Left colon (tissue), 2 donors: Measurements from ENCODE around the gene SPNS3. TPM values are rescaled to one million over a fixed set of nuclear protein-coding genes. Genes with fewer than 3 reads are reported as not detected.

ENCODE experiments used
- ATAC-seq: fragments of 200-7000 bp; cut with Tn5 transposase; one replicate; pipeline ENCODE4 v1.9.1; 2020; ENCODE audit warnings: mild to moderate bottlenecking, moderate library complexity
- DNase-seq, 2 donors: peaks; one replicate each; pipeline ENCODE4 v3.0.0-alpha.2; 2020
- intact Hi-C, 2 donors: fragments of 100-400 bp; cut with DNase I in 1 of 2; cut with micrococcal nuclease in 1 of 2; formaldehyde crosslinking; loops; one replicate each; pipeline versions ENCODE4 v1.11.2 to v1.14.0; 2022; cut with DNase I, micrococcal nuclease
- total RNA-seq, 2 donors: library from RNA; stranded (reverse); fragmentation: NEBNext Ultra II Directional; extraction: Animal tissue kit (Norgen Biotek cat#: 25700); gene quantifications; one replicate each; pipeline ENCODE4 v1.2.1, GENCODE V29; 2021
- donor health status: DM: no; HTN: no; CAD: no.
- donor health status: DM: yes; HTN: yes; CAD: no.

The SPNS3 gene
- total RNA-seq, 2 donors from 2014 or later, result 0.50 to 0.89 TPM

DNA sequence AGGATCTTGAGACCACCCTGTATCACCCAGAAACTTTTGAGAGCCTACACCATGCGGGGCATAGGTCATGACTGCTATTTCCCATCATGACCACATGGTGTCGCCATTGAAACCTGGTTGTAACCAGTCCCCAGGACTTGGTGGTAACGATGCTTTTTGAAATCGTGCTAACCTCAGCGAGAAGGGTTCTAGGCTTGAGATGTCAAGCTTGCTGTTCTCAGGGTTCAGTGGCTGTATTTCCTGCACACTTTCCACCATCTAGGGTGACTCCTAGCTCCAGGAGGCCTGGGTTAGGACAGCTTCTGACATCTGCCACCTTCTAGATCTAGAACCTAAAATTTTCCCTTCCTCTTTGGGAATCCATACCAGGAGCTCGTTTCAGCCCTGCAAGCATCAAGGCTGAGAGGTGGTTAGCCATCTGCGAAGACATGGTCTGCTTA, 13.0 kb upstream of the SPNS3 start:
- ATAC-seq (peak; percentile 94), DNase-seq (peak; percentile 46 to 47)
- intact Hi-C loops, result loop anchor here in 1 of 2 donors (10.0 kb wide), 1 partner anchor 204 kb away; no protein-coding TSS in a partner anchor

DNA sequence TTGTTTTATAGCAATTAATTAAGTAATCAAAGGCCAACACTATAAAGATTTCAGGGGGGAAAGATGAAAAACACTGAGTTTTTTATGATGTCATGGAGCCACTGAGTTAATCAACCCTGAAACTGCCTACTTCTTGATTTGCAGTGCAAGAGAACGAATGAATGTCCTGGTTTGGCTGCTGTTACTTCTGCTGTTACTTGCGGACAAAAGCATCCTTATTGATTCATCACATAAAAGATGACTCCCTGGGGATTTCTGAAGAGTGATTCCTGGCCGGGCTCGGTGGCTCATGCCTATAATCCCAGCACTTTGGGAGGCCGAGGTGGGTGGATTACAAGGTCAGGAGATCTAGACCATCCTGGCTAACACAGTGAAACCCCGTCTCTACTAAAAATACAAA, 10.9 kb upstream of the SPNS3 start:
- DNase-seq (no peak), ATAC-seq (no peak)
- intact Hi-C loops, result loop anchor here in 1 of 2 donors (10.0 kb wide), 1 partner anchor 202 kb away; no protein-coding TSS in a partner anchor

DNA sequence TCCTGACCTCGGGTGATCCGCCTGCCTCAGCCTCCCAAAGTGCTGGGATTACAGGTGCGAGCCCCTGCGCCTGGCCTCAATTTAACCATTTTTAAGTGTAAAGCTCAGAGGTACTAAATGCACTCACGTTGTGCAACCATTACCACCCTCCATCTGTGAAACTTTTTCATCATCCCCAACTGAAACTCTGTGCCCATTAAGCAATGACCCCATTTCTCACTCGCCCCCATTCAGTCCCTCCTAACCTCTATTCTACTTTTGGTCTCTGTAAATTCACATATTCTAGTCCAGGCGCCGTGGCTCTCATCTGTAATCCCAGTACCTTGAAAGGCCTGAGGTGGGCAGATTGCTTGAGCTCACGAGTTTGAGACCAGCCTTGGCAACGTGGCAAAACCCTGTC, 8.3 kb upstream of the SPNS3 start:
- intact Hi-C loops, result loop anchor here in 1 of 2 donors (10.0 kb wide), 1 partner anchor 199 kb away; no protein-coding TSS in a partner anchor
- no peak for DNase-seq
- no peak for ATAC-seq

DNA sequence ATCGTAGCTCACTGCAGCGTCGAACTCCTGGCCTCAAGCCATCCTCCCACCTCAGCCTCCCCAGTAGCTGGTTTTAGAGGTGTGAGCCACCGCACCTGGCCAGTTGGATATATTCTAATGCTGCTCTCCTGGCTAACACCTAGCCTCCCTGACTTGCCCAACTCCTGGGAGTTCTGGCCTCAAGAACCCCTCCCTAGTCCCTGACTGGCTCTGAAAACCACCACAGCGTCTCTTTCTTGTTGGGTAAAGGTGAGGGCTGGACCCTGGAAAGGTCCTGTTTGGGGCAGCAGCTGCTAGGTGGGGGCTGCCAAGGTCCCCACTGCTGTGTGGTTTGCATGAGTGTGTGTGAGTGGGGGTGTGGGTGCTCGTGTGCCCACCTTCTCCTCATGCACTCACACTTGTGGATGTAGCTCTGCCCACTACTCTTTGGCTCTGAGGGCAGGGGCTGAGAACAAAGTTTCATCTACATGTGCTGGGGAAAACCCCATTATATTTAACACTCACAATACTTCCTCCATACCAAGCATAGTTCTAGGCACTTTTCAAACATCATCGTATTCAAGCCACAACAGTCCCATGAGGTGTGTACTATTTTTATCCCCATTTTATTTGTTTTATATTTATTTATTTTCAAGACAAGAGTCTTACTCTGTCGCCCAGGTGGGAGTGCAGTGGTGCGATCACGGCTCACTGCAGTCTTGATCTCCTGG, 7.1 kb upstream of the SPNS3 start:
- DNase-seq, result no peak
- ATAC-seq, result no peak
- intact Hi-C loops, result loop anchor here in 1 of 2 donors (10.0 kb wide), 1 partner anchor 198 kb away; no protein-coding TSS in a partner anchor

DNA sequence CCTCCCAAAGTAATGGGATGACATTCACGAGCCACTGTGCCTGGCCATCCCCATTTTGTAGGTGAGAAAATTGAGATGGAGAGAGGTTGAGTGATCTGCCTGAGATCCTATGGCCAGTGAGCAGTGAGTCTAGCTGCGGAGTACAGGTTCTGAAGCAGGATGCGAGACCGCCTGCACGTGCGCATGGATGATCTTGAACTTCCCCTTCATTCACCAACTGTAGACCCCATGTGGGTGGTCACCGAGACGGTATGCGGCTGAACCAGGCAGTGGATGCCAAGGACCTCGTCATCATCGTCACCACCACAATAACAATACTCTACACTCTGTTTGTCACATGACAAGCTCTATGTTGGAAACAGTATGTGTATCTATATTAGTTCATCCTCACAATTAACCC, 6.2 kb upstream of the SPNS3 start:
- DNase-seq (no peak), ATAC-seq (no peak)
- intact Hi-C loops, result loop anchor here in 1 of 2 donors (10.0 kb wide), 1 partner anchor 197 kb away; no protein-coding TSS in a partner anchor

DNA sequence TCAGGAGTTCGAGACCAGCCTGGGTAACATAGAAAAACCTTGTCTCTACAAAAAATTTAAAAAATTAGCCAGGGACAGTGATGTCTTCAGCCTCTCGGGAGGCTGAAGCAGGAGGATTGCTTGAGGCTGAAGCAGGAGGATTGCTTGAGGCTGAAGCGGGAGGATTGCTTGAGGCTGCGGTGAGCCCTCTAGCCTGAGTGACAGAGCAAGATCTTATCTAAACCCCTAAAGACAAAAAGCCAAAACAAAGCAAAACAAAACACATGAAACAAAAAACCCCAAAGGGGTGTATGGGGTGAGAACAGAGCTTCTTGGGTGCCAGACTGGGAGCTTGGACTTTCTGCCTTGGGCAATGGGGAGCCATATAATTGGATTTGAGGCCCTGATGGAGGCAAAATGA, 2.6 kb downstream of the SPNS3 start:
- ATAC-seq (no peak), DNase-seq (no peak)
- intact Hi-C loops, result no loop called here

DNA sequence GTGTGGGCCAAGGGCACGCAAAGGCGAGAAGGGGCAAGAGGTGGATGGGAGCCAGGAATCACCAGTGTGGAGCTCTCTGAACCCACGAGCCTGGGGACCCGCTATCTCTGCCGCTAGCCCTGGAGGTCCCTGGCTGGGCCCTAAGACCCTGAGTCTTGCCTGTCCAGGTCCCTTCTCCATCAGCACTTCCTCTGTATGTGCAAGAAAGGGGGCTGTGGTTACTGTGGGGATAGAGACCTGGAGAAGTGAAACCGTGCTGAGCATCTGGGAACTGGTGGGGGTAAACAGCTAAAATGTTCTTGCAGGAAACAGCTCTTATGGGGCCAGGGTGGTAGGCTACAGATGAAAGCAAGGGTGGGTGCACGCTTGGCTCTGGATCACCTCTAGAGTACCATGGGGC, 3.1 kb downstream of the SPNS3 start:
- intact Hi-C loops, result no loop called here
- DNase-seq (no peak), ATAC-seq (no peak)

DNA sequence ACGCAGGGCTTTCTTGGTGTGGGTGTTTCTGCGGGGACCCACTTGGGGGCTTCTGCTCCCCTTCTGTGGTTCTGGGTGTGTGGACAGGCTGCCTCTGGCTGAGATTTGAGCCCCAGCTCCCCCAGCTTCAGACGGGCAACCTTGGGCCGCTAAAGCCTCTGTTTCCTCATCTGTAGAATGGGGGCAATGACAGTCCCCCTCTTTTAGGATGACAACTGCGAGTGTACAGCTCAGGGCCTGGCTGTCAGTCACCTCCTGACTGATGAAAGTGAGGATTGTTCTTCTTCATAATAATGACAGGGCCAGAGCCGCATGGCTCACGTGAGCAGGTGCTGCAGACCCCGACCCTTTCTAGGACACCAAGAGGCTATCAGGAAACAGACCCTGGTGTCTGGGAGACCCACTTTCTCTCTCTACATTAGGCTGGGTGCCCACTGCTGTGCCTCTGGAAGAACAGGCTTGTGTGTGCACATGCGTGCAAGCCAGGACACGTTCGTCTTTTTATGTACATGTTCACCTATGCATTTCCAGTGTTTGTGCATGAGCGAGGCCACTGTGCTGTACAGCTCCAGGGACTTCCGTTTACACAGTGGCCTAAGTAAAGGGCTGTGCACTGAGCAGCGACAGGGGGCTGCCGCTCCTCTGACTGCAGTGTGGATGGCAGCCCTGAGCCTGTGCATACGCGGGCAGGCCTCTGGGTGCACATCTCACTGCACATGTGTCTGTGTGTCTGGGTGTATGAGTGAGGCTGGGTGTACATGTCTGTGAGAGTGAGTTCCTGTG, 4.6 kb downstream of the SPNS3 start:
- intact Hi-C loops, result no loop called here
- ATAC-seq, result no peak
- DNase-seq, result no peak

DNA sequence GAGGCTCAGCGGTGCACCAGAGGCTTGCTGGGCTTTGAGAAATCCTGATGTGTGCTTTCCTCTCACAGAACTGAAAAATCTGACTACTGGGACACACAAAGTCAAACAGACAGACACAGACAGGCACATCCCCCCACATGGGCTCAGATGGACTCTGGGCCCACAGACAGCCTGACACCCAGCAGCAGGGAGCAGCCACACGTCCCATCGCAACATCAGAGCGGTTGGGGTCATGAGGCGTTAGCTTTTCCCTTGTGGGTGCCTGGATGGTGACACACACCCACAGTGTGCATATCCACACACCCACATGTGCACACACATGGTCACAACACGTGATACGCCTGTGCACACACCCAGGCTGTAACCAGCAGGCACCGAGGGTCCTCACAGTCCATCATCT, 6.3 kb downstream of the SPNS3 start:
- DNase-seq, result no peak
- ATAC-seq, result no peak
- intact Hi-C loops, result loop anchor here in 1 of 2 donors (10.0 kb wide), 1 partner anchor 55 kb away; no protein-coding TSS in a partner anchor

DNA sequence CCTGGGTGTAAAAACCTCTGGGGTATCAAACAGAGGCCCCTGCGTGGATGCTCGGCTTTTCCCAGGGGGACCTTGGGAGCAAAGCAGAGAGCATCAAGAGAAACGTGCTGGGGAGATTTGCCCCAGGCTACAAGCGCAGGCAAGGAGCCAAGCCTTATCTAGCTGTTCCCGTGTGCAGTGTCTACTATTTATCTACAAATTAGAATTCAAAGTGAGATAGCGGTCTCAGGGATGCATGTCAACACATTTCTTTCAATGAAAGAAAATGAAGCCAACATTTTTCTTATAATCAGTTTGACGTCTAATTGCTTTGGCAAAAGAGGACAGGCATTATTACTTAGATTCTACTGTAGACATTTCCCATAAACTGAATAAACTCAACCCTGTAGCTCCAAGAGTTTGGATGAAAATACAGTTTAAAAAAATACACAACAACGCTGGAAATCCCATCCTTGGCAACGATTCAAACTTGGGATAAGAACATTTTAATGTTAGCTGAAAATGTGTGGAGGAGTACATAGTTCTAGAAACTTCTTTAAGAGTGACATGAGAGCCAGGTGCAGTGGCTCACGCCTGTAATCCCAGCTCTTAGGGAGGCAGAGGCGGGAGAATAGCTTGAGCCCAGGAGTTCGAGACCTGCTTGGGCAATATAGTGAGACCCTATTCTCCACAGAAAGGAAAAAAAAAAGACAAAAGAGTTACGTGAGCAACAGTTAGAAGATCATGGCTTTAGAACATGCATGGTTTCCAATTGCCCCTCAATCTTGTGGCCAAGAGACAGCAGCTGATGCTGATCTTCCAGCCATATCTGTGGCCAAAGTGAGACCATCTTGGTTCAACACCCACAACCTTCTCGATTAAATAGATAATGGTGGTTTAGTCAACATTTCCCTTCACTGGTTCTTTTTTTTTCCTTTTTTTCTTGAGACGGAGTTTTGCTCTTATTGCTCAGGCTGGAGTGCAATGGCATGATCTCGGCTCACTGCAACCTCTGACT, 7.2 kb downstream of the SPNS3 start:
- ATAC-seq (no peak), DNase-seq (no peak)
- intact Hi-C loops, result loop anchor here in 1 of 2 donors (10.0 kb wide), 1 partner anchor 56 kb away; no protein-coding TSS in a partner anchor

DNA sequence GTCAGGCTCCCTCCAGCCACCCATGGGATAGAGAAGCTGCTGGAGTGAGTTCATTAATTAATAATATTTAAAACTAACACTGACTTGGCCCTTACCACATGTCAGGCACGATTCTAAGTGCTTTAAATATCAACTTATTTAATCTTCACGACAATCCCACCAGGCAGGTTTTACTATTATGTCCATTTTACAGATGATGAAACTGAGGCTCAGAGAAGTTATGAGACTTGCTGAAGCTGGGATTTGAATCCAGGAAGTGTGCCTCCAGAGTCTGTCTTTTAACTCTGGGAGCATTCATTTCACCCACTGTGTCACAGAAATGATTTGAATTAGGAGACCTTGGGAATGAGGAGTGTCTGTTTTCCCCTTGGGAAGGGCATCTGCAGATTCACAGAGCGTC, 8.8 kb downstream of the SPNS3 start:
- intact Hi-C loops, result loop anchor here in 1 of 2 donors (10.0 kb wide), 1 partner anchor 58 kb away; no protein-coding TSS in a partner anchor
- no peak for DNase-seq
- ATAC-seq, result no peak

DNA sequence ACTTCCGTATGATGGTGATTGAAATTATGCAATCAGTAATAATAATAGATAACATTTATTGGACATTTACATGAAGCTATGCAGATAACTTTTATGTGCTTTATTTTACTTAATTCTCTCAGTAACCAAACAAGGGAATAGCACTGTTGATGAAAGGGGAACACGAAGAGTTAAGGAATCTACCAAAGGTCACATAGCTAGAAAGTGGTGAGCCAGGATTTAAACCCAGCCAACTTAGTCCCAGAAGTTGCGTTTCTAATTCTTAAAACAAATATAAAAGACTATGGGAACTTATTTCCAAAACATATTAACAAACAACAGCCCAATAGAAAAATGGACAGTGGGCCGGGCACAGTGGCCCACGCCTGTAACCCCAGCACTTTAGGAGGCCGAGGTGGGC, 9.7 kb downstream of the SPNS3 start:
- no peak for DNase-seq
- ATAC-seq, result no peak
- intact Hi-C loops, result loop anchor here in 1 of 2 donors (10.0 kb wide), 1 partner anchor 59 kb away; no protein-coding TSS in a partner anchor

DNA sequence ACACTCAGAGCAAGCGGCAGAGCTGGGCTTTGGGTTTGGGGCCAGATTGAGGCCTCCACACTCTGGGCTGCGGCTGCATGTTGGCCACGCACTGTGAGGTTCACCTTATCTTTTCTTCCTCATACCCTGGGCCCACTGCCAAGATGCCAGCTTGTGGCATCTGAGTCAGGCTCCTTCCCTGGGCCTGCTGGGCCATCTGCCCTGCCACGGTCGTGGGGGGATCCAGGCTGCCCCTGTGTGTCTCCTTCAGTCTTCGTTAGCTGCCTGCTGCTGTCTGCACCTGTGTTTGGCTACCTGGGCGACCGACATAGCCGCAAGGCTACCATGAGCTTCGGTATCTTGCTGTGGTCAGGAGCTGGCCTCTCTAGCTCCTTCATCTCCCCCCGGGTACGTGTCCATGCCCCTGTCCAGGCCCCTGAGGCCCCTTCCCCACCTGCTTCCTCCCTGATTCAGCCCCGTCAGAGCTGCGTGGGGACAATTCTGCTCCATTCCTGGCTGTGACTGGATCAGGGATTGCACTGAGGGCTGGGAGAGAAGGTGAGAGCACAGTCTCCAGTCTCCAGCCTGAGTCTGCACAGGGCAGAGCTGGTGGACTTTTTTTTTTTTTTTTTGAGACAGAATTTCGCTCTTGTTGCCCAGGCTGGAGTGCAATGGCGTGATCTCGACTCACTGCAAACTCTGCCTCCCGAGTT, 11.2 kb downstream of the SPNS3 start:
- intact Hi-C loops, result loop anchor here in 1 of 2 donors (10.0 kb wide), 1 partner anchor 60 kb away; no protein-coding TSS in a partner anchor
- DNase-seq (peak; percentile 79 to 85), ATAC-seq (peak; percentile 97)

DNA sequence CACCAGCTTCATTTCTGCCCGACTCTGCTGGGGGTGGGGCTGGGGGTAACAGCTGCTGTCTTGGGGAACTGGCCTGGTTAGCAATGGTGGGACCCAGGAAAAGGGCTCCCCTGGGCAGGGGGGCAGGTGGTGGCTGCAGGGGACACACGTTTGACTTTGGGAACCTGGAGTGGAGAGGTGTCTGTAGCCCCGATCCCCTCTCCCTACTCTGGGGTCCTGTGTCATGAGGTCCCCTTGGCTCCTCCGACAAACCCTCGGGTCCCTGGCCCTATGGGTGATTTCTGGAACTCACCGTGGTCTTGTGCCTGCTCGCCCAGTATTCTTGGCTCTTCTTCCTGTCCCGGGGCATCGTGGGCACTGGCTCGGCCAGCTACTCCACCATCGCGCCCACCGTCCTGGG, 12.0 kb downstream of the SPNS3 start:
- DNase-seq (no peak), ATAC-seq (no peak)
- intact Hi-C loops, result loop anchor here in 1 of 2 donors (10.0 kb wide), 1 partner anchor 61 kb away; no protein-coding TSS in a partner anchor

DNA sequence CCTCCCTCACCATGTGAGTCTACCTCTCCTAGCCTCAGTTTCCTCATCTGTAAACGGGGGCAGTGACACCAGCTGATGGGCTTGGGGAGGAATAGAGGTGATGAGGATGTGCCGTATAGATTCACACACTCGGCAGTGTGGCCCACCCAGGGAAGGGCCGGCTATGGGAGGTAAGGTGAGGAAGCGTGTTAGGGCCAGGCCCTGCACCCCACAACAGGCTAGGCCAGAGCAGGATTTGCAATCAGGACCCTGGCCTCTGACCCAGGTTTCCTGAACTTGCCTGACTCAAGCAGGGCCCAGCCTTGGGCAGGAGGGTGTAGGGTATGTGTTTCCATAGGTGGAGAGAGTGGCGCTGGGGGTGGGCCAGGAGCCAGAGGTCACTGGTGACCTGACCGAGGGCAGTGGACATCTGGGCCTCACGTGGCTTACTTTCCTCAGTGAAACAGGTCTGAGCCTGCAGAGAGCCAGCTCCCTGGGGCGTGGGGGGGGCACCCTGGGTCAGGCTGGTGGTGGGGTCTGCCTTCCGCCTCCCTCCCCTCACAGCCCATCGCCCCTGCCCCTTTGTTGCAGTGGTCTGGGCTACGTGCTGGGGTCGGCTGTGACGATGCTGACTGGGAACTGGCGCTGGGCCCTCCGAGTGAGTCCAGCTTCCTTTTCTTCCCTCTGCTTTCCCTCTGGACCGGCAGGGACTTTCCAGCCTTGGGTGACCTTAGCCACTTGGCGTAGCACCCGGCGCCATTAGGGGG, 12.8 kb downstream of the SPNS3 start:
- no peak for DNase-seq
- intact Hi-C loops, result loop anchor here in 1 of 2 donors (10.0 kb wide), 1 partner anchor 62 kb away; no protein-coding TSS in a partner anchor
- no peak for ATAC-seq

DNA sequence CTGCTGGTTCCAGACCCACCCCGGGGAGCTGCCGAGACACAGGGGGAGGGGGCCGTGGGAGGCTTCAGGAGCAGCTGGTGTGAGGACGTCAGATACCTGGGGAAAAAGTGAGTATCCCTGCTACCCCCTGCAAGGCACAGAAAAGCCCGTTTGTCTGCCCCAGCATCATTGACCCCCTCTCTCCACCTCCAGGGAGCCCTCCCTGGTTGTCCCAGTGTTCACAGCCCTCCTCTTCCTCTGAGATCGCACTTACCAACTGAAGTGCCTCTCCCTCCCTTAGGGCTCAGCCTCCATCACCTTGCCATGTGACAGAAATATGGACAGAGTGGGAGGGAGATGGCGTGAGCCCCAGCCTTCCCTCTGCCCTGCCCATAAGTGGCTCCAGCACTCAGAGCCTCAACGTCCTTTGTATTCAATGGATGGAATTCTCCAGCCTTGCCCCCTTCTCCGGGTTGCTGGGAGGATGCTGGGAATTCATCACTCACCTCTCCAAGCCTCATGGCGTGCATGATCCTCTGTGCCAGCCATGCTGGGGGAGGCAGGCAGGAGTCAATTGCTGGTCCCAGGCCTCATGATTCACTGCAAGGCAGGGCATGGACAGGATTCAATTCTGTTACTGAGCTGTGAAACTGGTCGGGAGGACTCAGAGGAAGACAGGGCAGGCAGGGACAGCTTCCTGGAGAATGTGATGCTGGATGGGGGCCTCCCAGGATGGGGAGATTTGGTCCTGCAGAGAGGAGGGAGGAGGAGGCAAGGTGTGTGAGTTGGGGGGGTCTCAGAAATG, 14.6 kb downstream of the SPNS3 start:
- no peak for ATAC-seq

More for the DNA sequence above, 14.6 kb downstream of the SPNS3 start:
- no peak for DNase-seq
- intact Hi-C loops, result loop anchor here in 1 of 2 donors (10.0 kb wide), 1 partner anchor 64 kb away; no protein-coding TSS in a partner anchor
